Measurements from ENCODE around the gene PDK1. TPM values are rescaled to one million over a fixed set of nuclear protein-coding genes. Genes with fewer than 3 reads are reported as not detected.
"Not testable (repeated sequence)": the region's sequence is repeated elsewhere in the genome, so short reads cannot be mapped to it uniquely, and the experiment has no call there.

The PDK1 gene
- total RNA-seq, 2 donors from 2014 or later, result 24.7 to 27.3 TPM

DNA sequence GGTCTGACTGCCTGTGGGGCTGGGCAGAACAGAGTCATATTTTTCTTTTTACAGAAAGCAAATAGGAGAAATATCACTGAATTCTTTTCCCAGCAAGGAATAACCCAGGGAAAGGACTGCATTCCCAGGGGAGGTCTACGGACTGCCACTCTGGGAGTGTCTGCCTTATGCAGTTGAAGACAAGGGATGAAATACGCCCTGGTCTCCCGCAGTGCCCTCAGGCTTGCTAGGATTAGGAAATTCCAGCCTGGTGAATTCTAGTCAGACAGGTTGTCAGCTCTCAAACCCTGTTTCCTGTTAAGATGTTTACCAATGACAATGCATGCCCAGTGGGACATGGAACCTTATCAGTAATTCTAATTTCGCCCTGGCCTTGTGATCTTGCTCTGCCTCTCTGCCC is 30.3 kb upstream of the PDK1 start:
- peaks cover 57% of the 10 kb centered on the region for H3K9me3 ChIP-seq (ENCODE audit: control insufficient read depth, low read length)
- no peaks in the 10 kb centered on the region for H3K4me1 Mint-ChIP-seq
- H3K27ac ChIP-seq (ENCODE audit: low read depth, low read length), result no peak overlapping the region
- peak; percentile 51 for DNase-seq
- H3K27me3 ChIP-seq (ENCODE audit: control insufficient read depth, insufficient read depth, low read length, poor library complexity, severe bottlenecking), result no peaks in the 10 kb centered on the region
- H3K4me3 ChIP-seq (ENCODE audit: low read length), result peak overlapping the region; percentile 49
- no peaks in the 10 kb centered on the region for H3K4me1 ChIP-seq (ENCODE audit: control insufficient read depth, insufficient read depth, low read length)
- H3K36me3 ChIP-seq (ENCODE audit: control insufficient read depth, insufficient read depth, low read length), result no peaks in the 10 kb centered on the region
- H3K9me3 Mint-ChIP-seq, result peaks cover 97% of the 10 kb centered on the region
- H3K36me3 Mint-ChIP-seq (ENCODE audit: low read depth), result peaks cover 25% of the 10 kb centered on the region
- H3K27ac Mint-ChIP-seq, result no peak overlapping the region
- no peak overlapping the region for H3K4me3 Mint-ChIP-seq
- H3K27me3 Mint-ChIP-seq (ENCODE audit: insufficient read depth), result no peaks in the 10 kb centered on the region
- no peak overlapping the region for H3K9ac ChIP-seq (ENCODE audit: extremely low read depth, low read length, poor library complexity, severe bottlenecking)
- WGBS, 2 experiments (ENCODE audit: insufficient coverage in 1 of 2, insufficient read length in 1 of 2), result 93 to 96% methylated on average over 3 to 4 of the region's 4 CpGs
- TF ChIP-seq, protein P1, sequence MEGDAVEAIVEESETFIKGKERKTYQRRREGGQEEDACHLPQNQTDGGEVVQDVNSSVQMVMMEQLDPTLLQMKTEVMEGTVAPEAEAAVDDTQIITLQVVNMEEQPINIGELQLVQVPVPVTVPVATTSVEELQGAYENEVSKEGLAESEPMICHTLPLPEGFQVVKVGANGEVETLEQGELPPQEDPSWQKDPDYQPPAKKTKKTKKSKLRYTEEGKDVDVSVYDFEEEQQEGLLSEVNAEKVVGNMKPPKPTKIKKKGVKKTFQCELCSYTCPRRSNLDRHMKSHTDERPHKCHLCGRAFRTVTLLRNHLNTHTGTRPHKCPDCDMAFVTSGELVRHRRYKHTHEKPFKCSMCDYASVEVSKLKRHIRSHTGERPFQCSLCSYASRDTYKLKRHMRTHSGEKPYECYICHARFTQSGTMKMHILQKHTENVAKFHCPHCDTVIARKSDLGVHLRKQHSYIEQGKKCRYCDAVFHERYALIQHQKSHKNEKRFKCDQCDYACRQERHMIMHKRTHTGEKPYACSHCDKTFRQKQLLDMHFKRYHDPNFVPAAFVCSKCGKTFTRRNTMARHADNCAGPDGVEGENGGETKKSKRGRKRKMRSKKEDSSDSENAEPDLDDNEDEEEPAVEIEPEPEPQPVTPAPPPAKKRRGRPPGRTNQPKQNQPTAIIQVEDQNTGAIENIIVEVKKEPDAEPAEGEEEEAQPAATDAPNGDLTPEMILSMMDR (conservative IDR thresholded peaks at IDR 0.05), result no peak

DNA sequence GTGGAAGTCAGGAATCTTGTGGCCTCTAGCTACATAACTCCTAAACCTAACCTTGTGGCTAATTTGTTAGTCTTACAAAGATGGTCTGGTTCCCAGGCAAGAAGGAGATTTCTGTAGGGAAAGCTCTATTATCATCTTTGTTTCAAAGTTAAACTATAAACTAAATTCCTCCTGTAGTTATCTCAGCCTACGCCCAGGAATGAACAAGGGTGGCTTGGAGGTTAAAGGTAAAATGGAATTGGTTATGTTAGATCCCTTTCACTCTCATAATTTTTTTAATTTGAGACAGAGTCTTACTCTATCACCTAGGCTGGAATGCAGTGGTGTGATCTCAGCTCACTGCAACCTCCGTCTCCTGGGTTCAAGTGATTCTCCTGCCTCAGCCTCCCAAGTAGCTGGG is 24.6 kb upstream of the PDK1 start:
- DNase-seq, result no peak
- peaks cover 35% of the 10 kb centered on the region for H3K36me3 Mint-ChIP-seq (ENCODE audit: low read depth)
- TF ChIP-seq, protein P1 (conservative IDR thresholded peaks at IDR 0.05), result no peak
- H3K27me3 ChIP-seq (ENCODE audit: control insufficient read depth, insufficient read depth, low read length, poor library complexity, severe bottlenecking), result no peaks in the 10 kb centered on the region
- H3K27me3 Mint-ChIP-seq (ENCODE audit: insufficient read depth), result no peaks in the 10 kb centered on the region
- H3K27ac Mint-ChIP-seq, result no peak overlapping the region
- H3K9me3 Mint-ChIP-seq, result peaks cover 84% of the 10 kb centered on the region
- 96% methylated on average over 1 of the region's 2 CpGs; no CpG with 5 or more reads in 1 of the 2 experiments for WGBS, 2 experiments (ENCODE audit: insufficient coverage in 1 of 2, insufficient read length in 1 of 2)
- no peak overlapping the region for H3K4me3 Mint-ChIP-seq
- H3K4me1 ChIP-seq (ENCODE audit: control insufficient read depth, insufficient read depth, low read length), result no peaks in the 10 kb centered on the region
- peaks cover 59% of the 10 kb centered on the region for H3K9me3 ChIP-seq (ENCODE audit: control insufficient read depth, low read length)
- H3K4me1 Mint-ChIP-seq, result no peaks in the 10 kb centered on the region
- H3K4me3 ChIP-seq (ENCODE audit: low read length), result no peak overlapping the region
- H3K36me3 ChIP-seq (ENCODE audit: control insufficient read depth, insufficient read depth, low read length), result no peaks in the 10 kb centered on the region
- H3K27ac ChIP-seq (ENCODE audit: low read depth, low read length), result no peak overlapping the region
- no peak overlapping the region for H3K9ac ChIP-seq (ENCODE audit: extremely low read depth, low read length, poor library complexity, severe bottlenecking)

DNA sequence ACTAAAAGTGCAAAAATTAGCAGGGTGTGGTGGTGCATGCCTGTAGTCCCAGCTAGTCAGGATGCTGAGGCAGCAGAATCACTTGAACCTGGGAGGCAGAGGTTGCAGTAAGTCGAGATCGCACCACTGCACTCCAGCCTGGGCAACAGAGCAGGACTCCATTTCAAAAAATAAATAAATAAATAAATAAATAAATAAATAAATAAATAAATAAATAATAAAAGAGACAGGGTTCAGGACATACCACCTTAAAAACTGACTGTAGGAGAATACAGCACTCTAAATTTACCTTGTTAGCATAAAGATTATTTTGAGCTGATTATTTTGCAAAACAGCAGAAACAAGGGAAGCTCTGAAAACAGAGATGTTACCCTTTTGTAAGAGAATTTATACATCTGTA is 23.4 kb upstream of the PDK1 start:
- not testable (repeated sequence) for H3K4me1 Mint-ChIP-seq; DNase-seq; H3K9ac ChIP-seq (ENCODE audit: extremely low read depth, low read length, poor library complexity, severe bottlenecking); H3K27ac ChIP-seq (ENCODE audit: low read depth, low read length); H3K4me3 Mint-ChIP-seq; H3K4me1 ChIP-seq (ENCODE audit: control insufficient read depth, insufficient read depth, low read length); H3K27me3 Mint-ChIP-seq (ENCODE audit: insufficient read depth); H3K36me3 ChIP-seq (ENCODE audit: control insufficient read depth, insufficient read depth, low read length); H3K4me3 ChIP-seq (ENCODE audit: low read length); H3K27ac Mint-ChIP-seq; H3K27me3 ChIP-seq (ENCODE audit: control insufficient read depth, insufficient read depth, low read length, poor library complexity, severe bottlenecking)
- peaks cover 84% of the 10 kb centered on the region for H3K9me3 Mint-ChIP-seq
- 89% methylated on average over 2 of the region's 2 CpGs; no CpG with 5 or more reads in 1 of the 2 experiments for WGBS, 2 experiments (ENCODE audit: insufficient coverage in 1 of 2, insufficient read length in 1 of 2)
- peaks cover 56% of the 10 kb centered on the region for H3K9me3 ChIP-seq (ENCODE audit: control insufficient read depth, low read length)
- H3K36me3 Mint-ChIP-seq (ENCODE audit: low read depth), result peaks cover 41% of the 10 kb centered on the region

DNA sequence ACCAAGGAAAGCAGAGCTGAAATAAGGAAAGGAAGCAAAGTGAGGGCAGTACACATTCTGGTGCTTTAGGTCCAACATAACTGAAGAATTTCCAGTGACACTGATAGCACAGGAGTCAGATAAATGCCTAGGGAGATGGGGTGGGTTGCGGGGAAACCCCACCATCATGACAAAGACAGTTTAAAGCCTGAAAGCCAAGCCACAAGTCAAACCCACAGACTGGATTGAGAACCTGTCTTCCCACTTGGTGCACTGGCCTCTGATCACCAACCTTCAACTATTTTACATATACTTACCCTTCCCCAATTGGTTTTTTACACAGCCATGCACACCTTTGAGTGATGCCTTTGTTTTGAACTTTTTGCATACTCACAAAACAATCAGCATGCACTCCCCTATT is 22.2 kb upstream of the PDK1 start:
- no peak overlapping the region for H3K27ac Mint-ChIP-seq
- no peak overlapping the region for H3K27ac ChIP-seq (ENCODE audit: low read depth, low read length)
- peaks cover 41% of the 10 kb centered on the region for H3K36me3 Mint-ChIP-seq (ENCODE audit: low read depth)

More for the DNA sequence above, 22.2 kb upstream of the PDK1 start:
- TF ChIP-seq, protein P1 (conservative IDR thresholded peaks at IDR 0.05), result no peak
- Histone ChIP-seq H3K9me3 (ENCODE audit: control insufficient read depth, low read length) (peaks cover 56% of the 10 kb centered on the region), H3K27me3 (ENCODE audit: control insufficient read depth, insufficient read depth, low read length, poor library complexity, severe bottlenecking) (no peaks in the 10 kb centered on the region), H3K4me3 (ENCODE audit: low read length) (no peak overlapping the region), H3K36me3 (ENCODE audit: control insufficient read depth, insufficient read depth, low read length) (no peaks in the 10 kb centered on the region), H3K4me1 (ENCODE audit: control insufficient read depth, insufficient read depth, low read length) (no peaks in the 10 kb centered on the region), H3K9ac (ENCODE audit: extremely low read depth, low read length, poor library complexity, severe bottlenecking) (no peak overlapping the region)
- Mint-ChIP-seq H3K4me3 (no peak overlapping the region), H3K27me3 (ENCODE audit: insufficient read depth) (no peaks in the 10 kb centered on the region), H3K4me1 (no peaks in the 10 kb centered on the region), H3K9me3 (peaks cover 79% of the 10 kb centered on the region)
- 100% methylated on average over 1 of the region's 1 CpG; no CpG with 5 or more reads in 1 of the 2 experiments for WGBS, 2 experiments (ENCODE audit: insufficient coverage in 1 of 2, insufficient read length in 1 of 2)
- no peak for DNase-seq

Data from endodermal cell (in vitro differentiated cells).